GM23248 (cell line): ENCODE results near the gene SPG7.

Source experiments
- EZH2 ChIP-seq: fragments of 200-600 bp; sonication (generic); IDR thresholded peaks from 2 replicates; pipeline ENCODE4 v1.6.1; 2018; ENCODE audit warnings: antibody characterized with exemption, mild to moderate bottlenecking; ENCODE audit not compliant: insufficient read depth, poor library complexity, severe bottlenecking
- EZH2phosphoT487 ChIP-seq: fragments of 200-600 bp; sonication (generic); IDR thresholded peaks from 2 replicates; pipeline ENCODE4 v1.6.1; 2018; ENCODE audit warnings: antibody characterized with exemption, moderate library complexity, mild to moderate bottlenecking, low read depth; ENCODE audit not compliant: insufficient read depth

GRCh38 chr16:89550421-89551007, 42.3 kb downstream of the SPG7 start:
- no peak for TF ChIP-seq EZH2
- no peak for TF ChIP-seq EZH2phosphoT487
